ENCODE measurements around the gene UBE2E2. TPM values are rescaled to one million over a fixed set of nuclear protein-coding genes. Genes with fewer than 3 reads are reported as not detected.

UBE2E2 gene
- total RNA-seq, 3 donors from 2014 or later: 31.5 to 96.2 (median 59.7) TPM

GRCh38 chr3:23461069-23461468 lies 257.9 kb downstream of the UBE2E2 start:
- Histone ChIP-seq H3K4me1 (no peaks in the 10 kb centered on the region), H3K27me3 (no peaks in the 10 kb centered on the region), H3K27ac (no peak overlapping the region), H3K36me3 (no peaks in the 10 kb centered on the region), H3K9me3 (no peaks in the 10 kb centered on the region), H3K4me3 (no peak overlapping the region)
- intact Hi-C loops (cut with DNase I; ENCODE audit: low total_unique reads): no loop called here
- no peak for DNase-seq (ENCODE audit: low spot score in 2 of 2)
- TF ChIP-seq POLR2A (IDR thresholded peaks at IDR 0.05) (no peak), POLR2AphosphoS5 (IDR thresholded peaks at IDR 0.05) (no peak), CTCF (IDR thresholded peaks at IDR 0.05) (no peak)

GRCh38 chr3:23463791-23464190 lies 260.7 kb downstream of the UBE2E2 start:
- no peaks in the 10 kb centered on the region for H3K9me3 ChIP-seq
- no peaks in the 10 kb centered on the region for H3K27me3 ChIP-seq
- no peaks in the 10 kb centered on the region for H3K4me1 ChIP-seq

GRCh38 chr3:23465569-23465968 lies 262.4 kb downstream of the UBE2E2 start:
- Histone ChIP-seq H3K4me3 (no peak overlapping the region), H3K4me1 (no peaks in the 10 kb centered on the region), H3K36me3 (no peaks in the 10 kb centered on the region), H3K27ac (no peak overlapping the region), H3K9me3 (no peaks in the 10 kb centered on the region), H3K27me3 (no peaks in the 10 kb centered on the region)
- no peak for DNase-seq (ENCODE audit: low spot score in 2 of 2)
- intact Hi-C loops (cut with DNase I; ENCODE audit: low total_unique reads): no loop called here
- TF ChIP-seq CTCF (IDR thresholded peaks at IDR 0.05) (no peak), POLR2A (IDR thresholded peaks at IDR 0.05) (no peak), POLR2AphosphoS5 (IDR thresholded peaks at IDR 0.05) (no peak)

More at GRCh38 chr3:23463791-23464190, 260.7 kb downstream of the UBE2E2 start:
- Histone ChIP-seq H3K4me3 (no peak overlapping the region), H3K27ac (no peak overlapping the region), H3K36me3 (no peaks in the 10 kb centered on the region)
- no peak for DNase-seq (ENCODE audit: low spot score in 2 of 2)
- intact Hi-C loops (cut with DNase I; ENCODE audit: low total_unique reads): no loop called here
- TF ChIP-seq POLR2AphosphoS5 (IDR thresholded peaks at IDR 0.05): no peak
- no peak for TF ChIP-seq POLR2A (IDR thresholded peaks at IDR 0.05)
- no peak for TF ChIP-seq CTCF (IDR thresholded peaks at IDR 0.05)

- no peak for DNase-seq (ENCODE audit: low spot score in 2 of 2)
- TF ChIP-seq POLR2AphosphoS5 (IDR thresholded peaks at IDR 0.05) (no peak), POLR2A (IDR thresholded peaks at IDR 0.05) (no peak), CTCF (IDR thresholded peaks at IDR 0.05) (no peak)
- Histone ChIP-seq H3K9me3 (no peaks in the 10 kb centered on the region), H3K27me3 (no peaks in the 10 kb centered on the region), H3K4me3 (no peak overlapping the region), H3K4me1 (no peaks in the 10 kb centered on the region), H3K27ac (no peak overlapping the region), H3K36me3 (no peaks in the 10 kb centered on the region)
- intact Hi-C loops (cut with DNase I; ENCODE audit: low total_unique reads): no loop called here
Measured at GRCh38 chr3:23468203-23468602, 265.1 kb downstream of the UBE2E2 start.

GRCh38 chr3:23474580-23475357 lies 271.6 kb downstream of the UBE2E2 start:
- Histone ChIP-seq H3K4me1 (no peaks in the 10 kb centered on the region), H3K27me3 (no peaks in the 10 kb centered on the region), H3K36me3 (no peaks in the 10 kb centered on the region), H3K27ac (no peak overlapping the region), H3K9me3 (peaks cover 0 to 6% of the 10 kb centered on the region in 2 donors), H3K4me3 (no peak overlapping the region)
- intact Hi-C loops (cut with DNase I; ENCODE audit: low total_unique reads): no loop called here
- TF ChIP-seq POLR2A (IDR thresholded peaks at IDR 0.05) (no peak), CTCF (IDR thresholded peaks at IDR 0.05) (no peak), POLR2AphosphoS5 (IDR thresholded peaks at IDR 0.05) (no peak)
- no peak for DNase-seq (ENCODE audit: low spot score in 2 of 2)
